Activated CD8-positive, alpha-beta T cell treated with anti-CD3 and anti-CD28 coated beads for 36 hours (primary cell): ENCODE measurements around the gene PNMT. TPM values are rescaled to one million over a fixed set of nuclear protein-coding genes. Genes with fewer than 3 reads are reported as not detected.

ENCODE experiments used
- ATAC-seq: fragments of 200-7000 bp; cut with Tn5 transposase; one replicate; pipeline ENCODE4 v1.10.0; 2021; ENCODE audit warnings: mild to moderate bottlenecking, moderate library complexity
- CTCF ChIA-PET: fragments of 350-600 bp; sonication (Branson Sonifier 250); formaldehyde crosslinking; loops from one replicate; lab custom pipeline; 2021; ENCODE audit warnings: antibody characterized with exemption; lab: Charles Lee
- POLR2A ChIA-PET: fragments of 350-600 bp; sonication (Branson Sonifier 250); formaldehyde crosslinking; loops from one replicate; lab custom pipeline; 2021; ENCODE audit warnings: antibody characterized with exemption; lab: Charles Lee
- DNase-seq: peaks from one replicate; pipeline ENCODE4 v3.0.0-alpha.2; 2020
- H3K27ac Mint-ChIP-seq: one replicate; pipeline ENCODE4 v1.8.0; 2021; ENCODE audit warnings: mild to moderate bottlenecking, mixed read lengths
- H3K27me3 Mint-ChIP-seq: one replicate; pipeline ENCODE4 v1.8.0; 2021; ENCODE audit warnings: mixed read lengths
- H3K36me3 Mint-ChIP-seq: one replicate; pipeline ENCODE4 v1.8.0; 2021; ENCODE audit warnings: low read depth, mixed read lengths
- H3K4me1 Mint-ChIP-seq: one replicate; pipeline ENCODE4 v1.8.0; 2021; ENCODE audit warnings: low read depth, mixed read lengths
- H3K4me3 Mint-ChIP-seq: one replicate; pipeline ENCODE4 v1.8.0; 2021; ENCODE audit warnings: mild to moderate bottlenecking, moderate library complexity, mixed read lengths
- H3K9me3 Mint-ChIP-seq: one replicate; pipeline ENCODE4 v1.8.0; 2021; ENCODE audit warnings: mixed read lengths
- CTCF ChIP-seq: fragments of 200-600 bp; IDR thresholded peaks from one replicate; pipeline ENCODE4 v1.8.0; 2022; ENCODE audit warnings: antibody characterized with exemption, mild to moderate bottlenecking
- intact Hi-C: fragments of 100-400 bp; cut with micrococcal nuclease; formaldehyde crosslinking; loops from one replicate; pipeline ENCODE4 v1.10.0; 2022
- total RNA-seq, 2 experiments: library from RNA; stranded (reverse); gene quantifications; one replicate each; pipeline ENCODE4 v1.2.3, GENCODE V29; 2021

The PNMT gene
- total RNA-seq, 2 experiments from 2014 or later = 0.40 TPM; not detected in 1

GRCh38 chr17:39715375-39716072, 47.3 kb downstream of the PNMT start:
- ChIA-PET CTCF (no interaction called here), POLR2A (no interaction called here)
- ATAC-seq (no peak), DNase-seq (no peak)
- no peak for TF ChIP-seq CTCF
- Mint-ChIP-seq H3K27ac (no peak overlapping the region), H3K27me3 (no peaks in the 10 kb centered on the region), H3K4me1 (no peaks in the 10 kb centered on the region), H3K9me3 (no peaks in the 10 kb centered on the region), H3K36me3 (no peaks in the 10 kb centered on the region), H3K4me3 (no peak overlapping the region)
- intact Hi-C loops = no loop called here

- ChIA-PET POLR2A (no interaction called here), CTCF (interaction anchor here (0.8 to 1.2 kb wide), 2 partner anchors 14 to 62 kb away, joined by 3 to 7 read pairs; partner anchors contain the start of gene MIEN1)
- intact Hi-C loops = no loop called here
- H3K4me3 Mint-ChIP-seq = no peak overlapping the region
- DNase-seq = no peak
- no peaks in the 10 kb centered on the region for H3K27me3 Mint-ChIP-seq
- H3K9me3 Mint-ChIP-seq = no peaks in the 10 kb centered on the region
- no peak for TF ChIP-seq CTCF
- H3K36me3 Mint-ChIP-seq = no peaks in the 10 kb centered on the region
- H3K4me1 Mint-ChIP-seq = no peaks in the 10 kb centered on the region
- ATAC-seq = no peak
- no peak overlapping the region for H3K27ac Mint-ChIP-seq
Measured at GRCh38 chr17:39716073-39716818, 48.0 kb downstream of the PNMT start.

- ChIA-PET CTCF (interaction anchor here (0.8 to 1.2 kb wide), 2 partner anchors 13 to 63 kb away, joined by 3 to 7 read pairs; partner anchors contain the start of gene MIEN1), POLR2A (no interaction called here)
- Mint-ChIP-seq H3K36me3 (no peaks in the 10 kb centered on the region), H3K4me3 (no peak overlapping the region), H3K9me3 (no peaks in the 10 kb centered on the region), H3K27ac (no peak overlapping the region), H3K4me1 (no peaks in the 10 kb centered on the region), H3K27me3 (no peaks in the 10 kb centered on the region)
- intact Hi-C loops = no loop called here
- ATAC-seq = no peak
- no peak for DNase-seq
- TF ChIP-seq CTCF = no peak
Measured at GRCh38 chr17:39716879-39717536, 48.8 kb downstream of the PNMT start.

GRCh38 chr17:39717660-39718059, 49.4 kb downstream of the PNMT start:
- DNase-seq (no peak), ATAC-seq (no peak)
- POLR2A ChIA-PET = no interaction called here
- no peaks in the 10 kb centered on the region for H3K9me3 Mint-ChIP-seq
- no peak overlapping the region for H3K4me3 Mint-ChIP-seq
- H3K27me3 Mint-ChIP-seq = no peaks in the 10 kb centered on the region
- no peaks in the 10 kb centered on the region for H3K4me1 Mint-ChIP-seq
- intact Hi-C loops = no loop called here
- TF ChIP-seq CTCF = no peak
- no peaks in the 10 kb centered on the region for H3K36me3 Mint-ChIP-seq
- CTCF ChIA-PET = interaction anchor here (1.0 kb wide), 1 partner anchor 96 kb away, joined by 3 read pairs; no protein-coding TSS in a partner anchor
- H3K27ac Mint-ChIP-seq = no peak overlapping the region
